HCT116 (cell line): Measurements from ENCODE around the gene BTBD9. TPM values are rescaled to one million over a fixed set of nuclear protein-coding genes. Genes with fewer than 3 reads are reported as not detected.

ENCODE experiments used
- ATAC-seq: fragments of 200-7000 bp; cut with Tn5 transposase; 2 replicates; pipeline ENCODE4 v1.9.1; 2020; ENCODE audit warnings: mild to moderate bottlenecking, moderate library complexity
- BruUV-seq: library from RNA; stranded (reverse); fragments of 400-500 nt; replicated peaks from 2 replicates; lab custom pipeline; 2021; lab: Mats Ljungman, UMichigan
- CTCF ChIA-PET: fragments of 300-600 bp; sonication (Branson Sonifier 250); formaldehyde crosslinking; loops from one replicate; lab custom pipeline; 2021; ENCODE audit warnings: antibody characterized with exemption; lab: Charles Lee
- POLR2A ChIA-PET: fragments of 300-600, 350-600 bp; sonication (Branson Sonifier 250); formaldehyde crosslinking; loops from one replicate; lab custom pipeline; 2021; ENCODE audit warnings: antibody characterized with exemption; lab: Charles Lee
- RAD21 ChIA-PET, 2 experiments: fragments of 300-600 bp; sonication (Branson Sonifier 250); formaldehyde crosslinking; loops; one replicate each; lab custom pipeline; 2023; ENCODE audit warnings: low total read pairs in 2 of 2; ENCODE audit not compliant: uncharacterized antibody in 2 of 2, unreplicated experiment in 2 of 2, low non-redundant PET in 1 of 2; lab: Charles Lee
- DNase-seq: peaks from one replicate; pipeline ENCODE4 v3.0.0-alpha.2; 2010; ENCODE audit warnings: low read depth, low spot score
- H2AFZ ChIP-seq: fragments of 200-600 bp; shearing (Covaris generic), sonication (generic); 2 replicates; pipeline ENCODE4 v1.6.1; 2017; ENCODE audit warnings: low read depth, mixed run types, mixed read lengths, antibody characterized with exemption, low read length; ENCODE audit not compliant: poor library complexity, severe bottlenecking
- H3K27ac ChIP-seq: 2 replicates; pipeline ENCODE4 v1.5.1; 2012; ENCODE audit warnings: low read depth, low read length
- H3K27me3 ChIP-seq: fragments of 200-600 bp; sonication (generic); 2 replicates; pipeline ENCODE4 v1.6.1; 2016; ENCODE audit warnings: mixed run types, low read length, mixed read lengths; ENCODE audit not compliant: insufficient read depth
- H3K36me3 ChIP-seq, 2 experiments: fragments of 200-500 bp in 1 of 2; fragments of 200-600 bp in 1 of 2; sonication (Bioruptor generic) in 1 of 2; sonication (generic) in 1 of 2; 2 replicates each; pipeline versions ENCODE4 v1.5.1 to v1.6.1; 2014 to 2016; ENCODE audit warnings: low read length in 2 of 2, inconsistent platforms in 1 of 2, mixed read lengths in 1 of 2, mixed run types in 1 of 2; ENCODE audit not compliant: insufficient read depth in 2 of 2, control insufficient read depth in 1 of 2
- H3K4me1 ChIP-seq, 2 experiments: fragments of 200-600 bp in 1 of 2; sonication (generic) in 1 of 2; 2 replicates each; pipeline versions ENCODE4 v1.5.1 to v1.6.1; 2012 to 2017; ENCODE audit warnings: low read length in 2 of 2, inconsistent platforms in 1 of 2, mild to moderate bottlenecking in 1 of 2, mixed read lengths in 1 of 2, mixed run types in 1 of 2, moderate library complexity in 1 of 2; ENCODE audit not compliant: insufficient read depth in 2 of 2, control insufficient read depth in 1 of 2
- H3K4me2 ChIP-seq: fragments of 200-600 bp; sonication (generic); 2 replicates; pipeline ENCODE4 v1.6.1; 2017; ENCODE audit warnings: mixed run types, low read length, mixed read lengths
- H3K4me3 ChIP-seq, 2 experiments: fragments of 200-600 bp in 1 of 2; sonication (generic) in 1 of 2; replicated peaks in 1 of 2; 2 replicates each; pipeline ENCODE4 v1.5.1; 2011 to 2016; ENCODE audit warnings: low read length in 2 of 2, control low read depth in 1 of 2, low read depth in 1 of 2, mild to moderate bottlenecking in 1 of 2, mixed read lengths in 1 of 2, mixed run types in 1 of 2
- H3K79me2 ChIP-seq: fragments of 200-600 bp; sonication (generic); 2 replicates; pipeline ENCODE4 v1.6.1; 2017; ENCODE audit warnings: mild to moderate bottlenecking, mixed run types, low read length, moderate library complexity, mixed read lengths; ENCODE audit not compliant: insufficient read depth
- H3K9ac ChIP-seq: fragments of 200-600 bp; sonication (generic); 2 replicates; pipeline ENCODE4 v1.6.1; 2016; ENCODE audit warnings: low read length, mixed read lengths
- H3K9me2 ChIP-seq: fragments of 200-600 bp; sonication (generic), shearing (Covaris generic); 2 replicates; pipeline ENCODE4 v1.6.1; 2017; ENCODE audit warnings: mixed run types, mild to moderate bottlenecking, moderate library complexity; ENCODE audit not compliant: insufficient read depth
- H3K9me3 ChIP-seq, 2 experiments: fragments of 200-500 bp in 1 of 2; fragments of 200-600 bp in 1 of 2; sonication (Bioruptor generic) in 1 of 2; sonication (generic) in 1 of 2; 2 replicates each; pipeline ENCODE4 v1.6.1; 2014 to 2017; ENCODE audit warnings: low read length in 2 of 2, mixed read lengths in 2 of 2, inconsistent platforms in 1 of 2, low read depth in 1 of 2, mild to moderate bottlenecking in 1 of 2, mixed run types in 1 of 2, moderate library complexity in 1 of 2; ENCODE audit not compliant: control insufficient read depth in 1 of 2, insufficient read depth in 1 of 2
- H4K20me1 ChIP-seq: fragments of 200-600 bp; sonication (generic), shearing (Covaris generic); 2 replicates; pipeline ENCODE4 v1.6.1; 2017; ENCODE audit warnings: mixed run types, mild to moderate bottlenecking, moderate library complexity; ENCODE audit not compliant: insufficient read depth
- CBX3 ChIP-seq: IDR thresholded peaks from 2 replicates; pipeline ENCODE4 v1.6.1; 2012; ENCODE audit warnings: low read depth
- CEBPB ChIP-seq: IDR thresholded peaks from 2 replicates; pipeline ENCODE4 v1.6.1; 2012; ENCODE audit warnings: low read depth
- EZH2phosphoT487 ChIP-seq: fragments of 200-600 bp; IDR thresholded peaks from 2 replicates; pipeline ENCODE4 v1.6.1; 2018; ENCODE audit warnings: antibody characterized with exemption, borderline replicate concordance
- FOSL1 ChIP-seq: IDR thresholded peaks from 2 replicates; pipeline ENCODE4 v1.6.1; 2012; ENCODE audit warnings: low read depth
- POLR2AphosphoS5 ChIP-seq: IDR thresholded peaks from 2 replicates; pipeline ENCODE4 v1.6.1; 2011; ENCODE audit warnings: mild to moderate bottlenecking, low read depth, low read length, moderate library complexity
- SIN3A ChIP-seq: IDR thresholded peaks from 2 replicates; pipeline ENCODE4 v1.6.1; 2012; ENCODE audit warnings: low read depth
- SP1 ChIP-seq: IDR thresholded peaks from 2 replicates; pipeline ENCODE4 v1.6.1; 2012; ENCODE audit warnings: low read depth
- YY1 ChIP-seq: IDR thresholded peaks from 2 replicates; pipeline ENCODE4 v1.6.1; 2011; ENCODE audit warnings: low read length, low read depth, moderate library complexity, mild to moderate bottlenecking; ENCODE audit not compliant: insufficient replicate concordance; ENCODE audit errors: extremely low read depth
- ZNF274 ChIP-seq: fragments of 200-500 bp; sonication (Bioruptor generic); IDR thresholded peaks from 2 replicates; pipeline ENCODE4 v1.6.1; 2014; ENCODE audit warnings: mild to moderate bottlenecking, low read depth, low read length, inconsistent platforms
- intact Hi-C: fragments of 100-400 bp; cut with micrococcal nuclease; formaldehyde crosslinking; loops from 2 replicates; pipeline ENCODE4 v1.10.0; 2022
- total RNA-seq: library from RNA; stranded (reverse); gene quantifications from one replicate; pipeline ENCODE4 v1.2.1, GENCODE V29; 2021; ENCODE audit not compliant: unreplicated experiment
- TF ChIP-seq, protein P1 (sequence below): IDR thresholded peaks from 2 replicates; pipeline ENCODE4 v1.6.1; 2011; ENCODE audit warnings: mild to moderate bottlenecking, low read length, moderate library complexity; ENCODE audit not compliant: insufficient replicate concordance; ENCODE audit errors: extremely low read depth
- TF ChIP-seq, protein P2 (sequence below): IDR thresholded peaks from 2 replicates; pipeline ENCODE4 v1.6.1; 2012

The BTBD9 gene
- total RNA-seq, 1 experiment from 2014 or later, result 10.9 TPM

DNA sequence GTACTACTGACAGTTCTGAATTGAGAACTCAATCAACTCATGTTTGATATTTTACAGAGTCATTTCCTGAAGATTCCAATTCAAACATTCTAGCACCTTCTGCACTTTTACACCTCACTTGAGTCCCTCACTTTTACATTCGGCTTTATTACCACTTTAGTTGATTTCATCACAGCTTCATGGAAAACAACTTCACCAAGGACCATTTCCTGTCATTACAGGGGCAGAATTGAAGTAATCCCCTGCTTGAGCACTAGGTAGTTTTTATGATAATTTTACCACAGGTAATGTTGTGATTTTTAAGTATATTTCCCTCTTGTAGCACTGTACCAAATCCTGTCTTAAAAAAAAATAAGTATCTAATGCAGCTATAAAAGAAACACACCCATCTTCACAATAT, 312.9 kb downstream of the BTBD9 start:
- intact Hi-C loops, result no loop called here
- BruUV-seq, result no TSS peak
- TF ChIP-seq YY1 (no peak), CBX3 (no peak), SIN3A (no peak), ZNF274 (no peak), EZH2phosphoT487 (no peak), FOSL1 (no peak), POLR2AphosphoS5 (no peak), SP1 (no peak), CEBPB (no peak)
- TF ChIP-seq, protein P1, sequence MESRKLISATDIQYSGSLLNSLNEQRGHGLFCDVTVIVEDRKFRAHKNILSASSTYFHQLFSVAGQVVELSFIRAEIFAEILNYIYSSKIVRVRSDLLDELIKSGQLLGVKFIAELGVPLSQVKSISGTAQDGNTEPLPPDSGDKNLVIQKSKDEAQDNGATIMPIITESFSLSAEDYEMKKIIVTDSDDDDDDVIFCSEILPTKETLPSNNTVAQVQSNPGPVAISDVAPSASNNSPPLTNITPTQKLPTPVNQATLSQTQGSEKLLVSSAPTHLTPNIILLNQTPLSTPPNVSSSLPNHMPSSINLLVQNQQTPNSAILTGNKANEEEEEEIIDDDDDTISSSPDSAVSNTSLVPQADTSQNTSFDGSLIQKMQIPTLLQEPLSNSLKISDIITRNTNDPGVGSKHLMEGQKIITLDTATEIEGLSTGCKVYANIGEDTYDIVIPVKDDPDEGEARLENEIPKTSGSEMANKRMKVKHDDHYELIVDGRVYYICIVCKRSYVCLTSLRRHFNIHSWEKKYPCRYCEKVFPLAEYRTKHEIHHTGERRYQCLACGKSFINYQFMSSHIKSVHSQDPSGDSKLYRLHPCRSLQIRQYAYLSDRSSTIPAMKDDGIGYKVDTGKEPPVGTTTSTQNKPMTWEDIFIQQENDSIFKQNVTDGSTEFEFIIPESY, result no peak
- TF ChIP-seq, protein P2, sequence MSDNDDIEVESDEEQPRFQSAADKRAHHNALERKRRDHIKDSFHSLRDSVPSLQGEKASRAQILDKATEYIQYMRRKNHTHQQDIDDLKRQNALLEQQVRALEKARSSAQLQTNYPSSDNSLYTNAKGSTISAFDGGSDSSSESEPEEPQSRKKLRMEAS, result no peak
- Histone ChIP-seq H3K9ac (no peak overlapping the region), H3K36me3 (no peaks in the 10 kb centered on the region), H3K9me2 (no peaks in the 10 kb centered on the region), H3K9me3 (no peaks in the 10 kb centered on the region), H3K27me3 (no peaks in the 10 kb centered on the region), H3K4me1 (no peaks in the 10 kb centered on the region), H3K27ac (no peak overlapping the region), H2AFZ (no peak overlapping the region), H4K20me1 (no peaks in the 10 kb centered on the region), H3K4me3 (no peak overlapping the region), H3K79me2 (no peaks in the 10 kb centered on the region), H3K4me2 (no peak overlapping the region)
- no peak for DNase-seq
- CTCF ChIA-PET, result no interaction called here
- POLR2A ChIA-PET, result no interaction called here
- RAD21 ChIA-PET, result no interaction called here
- no peak for ATAC-seq
